H9 (cell line): ENCODE measurements around the gene YEATS4. TPM values are rescaled to one million over a fixed set of nuclear protein-coding genes. Genes with fewer than 3 reads are reported as not detected.

Source experiments
- DNase-seq: peaks from one replicate; pipeline ENCODE4 v3.0.0-alpha.2; 2017
- H2AFZ ChIP-seq: one replicate; pipeline ENCODE4 v1.6.1; 2013; ENCODE audit warnings: mild to moderate bottlenecking, low read length, control low read depth, moderate library complexity
- H2AK5ac ChIP-seq: 2 replicates; pipeline ENCODE4 v1.6.1; 2013; ENCODE audit warnings: low read length, control low read depth, mixed read lengths; ENCODE audit not compliant: insufficient read length
- H2BK120ac ChIP-seq: one replicate; pipeline ENCODE4 v1.6.1; 2013; ENCODE audit warnings: low read depth, mild to moderate bottlenecking, low read length, control low read depth, inconsistent platforms; ENCODE audit not compliant: poor library complexity, severe bottlenecking
- H2BK12ac ChIP-seq: 2 replicates; pipeline ENCODE4 v1.6.1; 2013; ENCODE audit warnings: low read length, control low read depth, mixed read lengths, low read depth; ENCODE audit not compliant: insufficient read length
- H2BK15ac ChIP-seq: 2 replicates; pipeline ENCODE4 v1.6.1; 2013; ENCODE audit warnings: low read depth, low read length, control low read depth
- H2BK20ac ChIP-seq: one replicate; pipeline ENCODE4 v1.6.1; 2013; ENCODE audit warnings: low read depth, mild to moderate bottlenecking, low read length, control low read depth, inconsistent platforms; ENCODE audit not compliant: poor library complexity, severe bottlenecking
- H2BK5ac ChIP-seq: 2 replicates; pipeline ENCODE4 v1.6.1; 2013; ENCODE audit warnings: low read length, control low read depth, mixed read lengths; ENCODE audit not compliant: insufficient read length
- H3K14ac ChIP-seq: 2 replicates; pipeline ENCODE4 v1.6.1; 2013; ENCODE audit warnings: low read length, control low read depth; ENCODE audit not compliant: insufficient read depth
- H3K18ac ChIP-seq: 2 replicates; pipeline ENCODE4 v1.6.1; 2013; ENCODE audit warnings: low read depth, mild to moderate bottlenecking, mixed read lengths, low read length, control low read depth; ENCODE audit not compliant: insufficient read length
- H3K23ac ChIP-seq: 2 replicates; pipeline ENCODE4 v1.6.1; 2013; ENCODE audit warnings: low read length, control low read depth, mixed read lengths, low read depth; ENCODE audit not compliant: insufficient read length
- H3K23me2 ChIP-seq: 2 replicates; pipeline ENCODE4 v1.6.1; 2013; ENCODE audit warnings: low read depth, mild to moderate bottlenecking, mixed read lengths, low read length, control low read depth; ENCODE audit not compliant: insufficient read length, poor library complexity, severe bottlenecking
- H3K27ac ChIP-seq: 2 replicates; pipeline ENCODE4 v1.5.1; 2013; ENCODE audit warnings: low read length, control low read depth, mixed read lengths, low read depth; ENCODE audit not compliant: insufficient read length
- H3K27me3 ChIP-seq: 2 replicates; pipeline ENCODE4 v1.6.1; 2013; ENCODE audit warnings: low read length, control low read depth, inconsistent platforms; ENCODE audit not compliant: insufficient read depth
- H3K4ac ChIP-seq: 2 replicates; pipeline ENCODE4 v1.6.1; 2013; ENCODE audit warnings: low read depth, mild to moderate bottlenecking, control low read depth, inconsistent platforms, low read length, moderate library complexity
- H3K4me1 ChIP-seq: 2 replicates; pipeline ENCODE4 v1.6.1; 2013; ENCODE audit warnings: low read length, control low read depth, inconsistent platforms; ENCODE audit not compliant: insufficient read depth
- H3K4me2 ChIP-seq: 2 replicates; pipeline ENCODE4 v1.6.1; 2013; ENCODE audit warnings: low read length, control low read depth, mixed read lengths; ENCODE audit not compliant: insufficient read length, insufficient read depth
- H3K56ac ChIP-seq: 2 replicates; pipeline ENCODE4 v1.6.1; 2013; ENCODE audit warnings: low read depth, mild to moderate bottlenecking, mixed read lengths, low read length, control low read depth; ENCODE audit not compliant: insufficient read length
- H3K79me1 ChIP-seq: 2 replicates; pipeline ENCODE4 v1.6.1; 2013; ENCODE audit warnings: low read depth, mild to moderate bottlenecking, moderate library complexity, low read length, control low read depth, inconsistent platforms; ENCODE audit not compliant: insufficient read depth, poor library complexity, severe bottlenecking
- H3K79me2 ChIP-seq: 2 replicates; pipeline ENCODE4 v1.6.1; 2013; ENCODE audit warnings: low read length, control low read depth, inconsistent platforms; ENCODE audit not compliant: insufficient read depth
- H3K9ac ChIP-seq: 2 replicates; pipeline ENCODE4 v1.6.1; 2013; ENCODE audit warnings: low read length, control low read depth, mixed read lengths; ENCODE audit not compliant: insufficient read length; ENCODE audit errors: extremely low read depth
- H3K9me3 ChIP-seq: one replicate; pipeline ENCODE4 v1.6.1; 2013; ENCODE audit warnings: low read depth, low read length, inconsistent platforms; ENCODE audit not compliant: control insufficient read depth
- H3T11ph ChIP-seq: one replicate; pipeline ENCODE4 v1.6.1; 2013; ENCODE audit warnings: mild to moderate bottlenecking, low read length, control low read depth, inconsistent platforms
- H4K20me1 ChIP-seq: one replicate; pipeline ENCODE4 v1.6.1; 2013; ENCODE audit not compliant: control insufficient read depth, insufficient read length, insufficient read depth
- H4K5ac ChIP-seq: 2 replicates; pipeline ENCODE4 v1.6.1; 2013; ENCODE audit warnings: low read depth, mild to moderate bottlenecking, mixed read lengths, low read length, control low read depth; ENCODE audit not compliant: insufficient read length
- H4K8ac ChIP-seq: replicated peaks from 2 replicates; pipeline ENCODE4 v1.6.1; 2013; ENCODE audit warnings: low read length, control low read depth, mixed read lengths, low read depth; ENCODE audit not compliant: insufficient read length
- H4K91ac ChIP-seq: 2 replicates; pipeline ENCODE4 v1.6.1; 2013; ENCODE audit warnings: low read depth, mild to moderate bottlenecking, moderate library complexity, mixed read lengths, low read length, control low read depth; ENCODE audit not compliant: insufficient read length
- H3K27ac Mint-ChIP-seq, 3 experiments: 2 replicates in 2 of 3; 3 replicates in 1 of 3; pipeline ENCODE4 v1.8.0; 2020 to 2021; ENCODE audit warnings: mixed read lengths in 3 of 3, mild to moderate bottlenecking in 1 of 3, moderate library complexity in 1 of 3
- H3K27me3 Mint-ChIP-seq: 2 replicates; pipeline ENCODE4 v1.8.0; 2021; ENCODE audit warnings: low read depth, mild to moderate bottlenecking, moderate library complexity, mixed read lengths
- H3K36me3 Mint-ChIP-seq, 3 experiments: 2 replicates in 2 of 3; 3 replicates in 1 of 3; pipeline ENCODE4 v1.8.0; 2020 to 2021; ENCODE audit warnings: low read depth in 3 of 3, mixed read lengths in 3 of 3; ENCODE audit not compliant: insufficient read depth in 1 of 3
- H3K4me1 Mint-ChIP-seq, 2 experiments: 2 replicates each; pipeline ENCODE4 v1.8.0; 2020; ENCODE audit warnings: mixed read lengths in 2 of 2
- H3K4me3 Mint-ChIP-seq, 2 experiments: 2 replicates in 1 of 2; 3 replicates in 1 of 2; pipeline ENCODE4 v1.8.0; 2020 to 2021; ENCODE audit warnings: mild to moderate bottlenecking in 2 of 2, mixed read lengths in 2 of 2, moderate library complexity in 1 of 2
- H3K9me3 Mint-ChIP-seq, 2 experiments: 2 replicates in 1 of 2; 3 replicates in 1 of 2; pipeline ENCODE4 v1.8.0; 2020; ENCODE audit warnings: mild to moderate bottlenecking in 2 of 2, mixed read lengths in 2 of 2, moderate library complexity in 1 of 2
- CTCF ChIP-seq: fragments of 200-600 bp; sonication (generic); conservative IDR thresholded peaks from 3 replicates; pipeline ENCODE4 v1.8.0; 2021; ENCODE audit warnings: antibody characterized with exemption, mild to moderate bottlenecking
- WGBS: extraction: QIAGEN DNeasy Blood & Tissue Kit; methylation state at CpG from one replicate; pipeline ENCODE4 v1.1.7; 2013; ENCODE audit warnings: missing lambda C conversion rate, low lambda C conversion rate, mixed read lengths; ENCODE audit not compliant: insufficient read length; ENCODE audit errors: extremely low coverage; 5-methylcytosine and 5-hydroxymethylcytosine counted together
- total RNA-seq: library from RNA; stranded (reverse); gene quantifications from 2 replicates; pipeline ENCODE4 v1.2.1, GENCODE V29; 2021

The YEATS4 gene
- total RNA-seq, 1 experiment from 2014 or later: 35.6 TPM

- WGBS: no CpG with 5 or more reads among the region's 2 CpGs
- Histone ChIP-seq H4K8ac (no peak overlapping the region), H3T11ph (no peak overlapping the region), H3K4me1 (no peaks in the 10 kb centered on the region), H3K23ac (no peak overlapping the region), H3K56ac (no peak overlapping the region), H2BK5ac (no peak overlapping the region), H3K79me1 (no peaks in the 10 kb centered on the region), H3K4ac (no peak overlapping the region), H2BK120ac (no peak overlapping the region), H3K18ac (no peak overlapping the region), H4K91ac (no peak overlapping the region), H3K23me2 (no peaks in the 10 kb centered on the region), H2BK15ac (no peak overlapping the region), H4K5ac (no peak overlapping the region), H3K4me2 (no peak overlapping the region), H3K9me3 (no peaks in the 10 kb centered on the region), H2AK5ac (no peak overlapping the region), H2BK12ac (no peak overlapping the region), H3K27me3 (no peaks in the 10 kb centered on the region), H4K20me1 (no peaks in the 10 kb centered on the region), H3K9ac (no peak overlapping the region), H3K14ac (no peak overlapping the region), H3K79me2 (no peaks in the 10 kb centered on the region), H2BK20ac (no peak overlapping the region), H3K27ac (no peak overlapping the region), H2AFZ (no peak overlapping the region)
- peaks cover 4 to 34% (median 27%) of the 10 kb centered on the region in 3 experiments for H3K36me3 Mint-ChIP-seq
- H3K27ac Mint-ChIP-seq: no peak overlapping the region
- no peak for TF ChIP-seq CTCF
- H3K4me1 Mint-ChIP-seq: 0 out of 4 replicates have a peak, but pooled peaks cover 0 to 2% of the 10 kb centered on the region in 2 experiments
- no peaks in the 10 kb centered on the region for H3K9me3 Mint-ChIP-seq
- no peaks in the 10 kb centered on the region for H3K27me3 Mint-ChIP-seq
- DNase-seq: no peak
- H3K4me3 Mint-ChIP-seq: no peak overlapping the region
Measured at GRCh38 chr12:69386921-69387320, 27.4 kb downstream of the YEATS4 start.
